ENCODE results near the gene PCDHGA3. TPM values are rescaled to one million over a fixed set of nuclear protein-coding genes. Genes with fewer than 3 reads are reported as not detected.
"Not testable (repeated sequence)": the region's sequence is repeated elsewhere in the genome, so short reads cannot be mapped to it uniquely, and the experiment has no call there.

The PCDHGA3 gene
- not detected in 2 replicates for total RNA-seq (2014; rRNA removed; shearing (Covaris generic))

DNA sequence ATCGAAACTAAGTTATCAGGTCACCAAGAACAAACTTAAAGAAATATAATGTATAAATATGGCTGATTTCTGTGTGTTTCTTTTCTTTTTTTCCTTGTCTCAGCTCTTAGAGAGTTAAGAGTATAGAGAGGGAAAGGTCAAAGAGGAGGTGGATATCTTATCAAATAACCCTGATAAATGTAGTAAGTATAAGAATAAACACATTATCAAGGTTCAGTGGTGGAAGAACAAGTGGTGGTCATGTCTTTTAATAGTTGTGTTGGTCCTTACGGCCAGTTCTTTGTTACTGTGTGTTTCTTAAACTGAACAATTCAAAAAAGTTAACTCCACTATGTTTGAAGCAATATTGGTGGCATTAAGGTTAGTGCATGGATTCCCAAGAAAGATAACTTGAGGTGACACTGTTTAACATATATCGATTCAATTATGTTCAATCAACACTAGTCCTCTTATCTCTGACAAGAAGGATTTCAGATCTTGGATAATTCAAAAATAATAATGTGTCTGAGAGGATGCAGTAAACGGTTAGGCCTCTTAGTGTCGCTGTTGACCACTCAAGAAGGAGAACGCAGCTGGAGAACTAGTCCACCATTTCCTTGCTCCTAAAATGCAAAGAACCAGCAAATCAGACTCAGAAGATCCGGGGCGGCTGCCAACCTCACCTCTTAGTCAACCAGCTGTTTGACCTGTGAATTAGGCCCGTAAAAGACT, at the start of gene PCDHGA3:
TSS of gene PCDHGA3 (plus strand) at position 588 of the 711 bp plus-strand sequence. CDS start 205 bp downstream, outside the sequence.
- peak; percentile 20 for DNase-seq (ENCODE audit: low spot score)
- in situ Hi-C loops (cut with HindIII; ENCODE audit: low sequenced_read_pairs): no loop called here

DNA sequence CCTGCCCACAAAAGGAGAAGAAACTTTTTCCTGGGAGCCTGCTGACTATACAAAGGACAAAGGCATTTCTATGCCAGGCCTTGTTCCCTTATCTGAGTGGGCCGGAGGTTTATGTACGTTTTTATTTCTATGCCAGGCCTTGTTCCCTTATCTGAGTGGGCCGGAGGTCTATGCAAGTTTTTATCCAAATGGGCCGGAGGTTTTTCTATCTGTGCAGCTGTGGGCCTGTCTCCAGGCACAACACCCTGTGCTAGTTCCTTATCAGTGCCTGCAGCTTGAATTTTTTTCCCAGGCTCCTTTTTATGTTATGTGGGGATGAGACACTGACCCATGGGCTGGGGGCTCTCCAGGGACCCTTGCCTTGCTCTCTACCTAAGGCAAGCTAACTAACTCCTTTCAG, 45.3 kb upstream of the PCDHGA3 start:
- DNase-seq (ENCODE audit: low spot score): no peak
- in situ Hi-C loops (cut with HindIII; ENCODE audit: low sequenced_read_pairs): no loop called here

DNA sequence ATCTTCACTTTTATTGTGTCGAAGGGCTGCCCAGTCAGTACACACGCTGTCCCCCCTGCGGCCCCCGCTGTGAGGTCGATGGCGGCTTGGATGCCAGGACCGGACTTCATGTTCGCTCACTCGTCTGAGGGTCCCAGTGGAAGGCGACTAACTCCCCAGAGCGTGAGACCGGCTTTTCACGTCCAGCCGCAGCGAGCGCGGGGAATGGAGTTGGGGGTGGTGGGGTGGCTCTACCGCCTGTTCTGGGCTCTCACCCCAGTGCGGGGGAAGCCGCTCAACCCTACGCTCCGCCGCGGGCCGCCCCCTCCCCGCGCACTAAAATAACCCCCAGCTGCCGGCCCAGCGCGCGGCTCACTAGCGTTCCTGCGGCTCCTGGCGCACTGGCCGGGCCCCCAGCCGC, 39.9 kb upstream of the PCDHGA3 start, which contains the start of gene SLC25A2:
TSS of gene SLC25A2 (minus strand) at position 294 of the 400 bp plus-strand sequence. CDS start at position 110, 184 bp downstream.
- DNase-seq (ENCODE audit: low spot score): no peak

DNA sequence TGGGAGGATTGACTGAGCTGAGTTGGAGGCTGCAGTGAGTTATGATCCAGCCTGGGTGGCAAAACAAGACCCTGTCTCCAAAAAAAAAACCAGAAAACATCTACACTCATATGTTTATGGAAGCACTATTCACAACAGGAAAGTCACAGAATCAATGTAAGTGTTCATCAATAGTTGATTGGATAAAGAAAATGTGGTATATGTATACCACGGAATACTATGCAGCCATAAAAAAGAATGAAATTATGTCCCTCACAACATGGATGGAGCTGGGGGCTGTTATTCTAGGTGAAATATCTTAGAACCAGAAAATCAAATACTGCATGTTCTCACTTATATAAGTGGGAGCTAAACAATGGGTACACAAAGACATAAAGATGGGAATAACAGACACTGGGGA, 37.0 kb upstream of the PCDHGA3 start:
- in situ Hi-C loops (cut with HindIII; ENCODE audit: low sequenced_read_pairs): no loop called here
- no peak for DNase-seq (ENCODE audit: low spot score)

More for the DNA sequence above, 39.9 kb upstream of the PCDHGA3 start, which contains the start of gene SLC25A2:
- in situ Hi-C loops (cut with HindIII; ENCODE audit: low sequenced_read_pairs): no loop called here

- in situ Hi-C loops (cut with HindIII; ENCODE audit: low sequenced_read_pairs): no loop called here
- no peak for DNase-seq (ENCODE audit: low spot score)
Measured at GRCh38 chr5:141313711-141314110, 29.9 kb upstream of the PCDHGA3 start.

DNA sequence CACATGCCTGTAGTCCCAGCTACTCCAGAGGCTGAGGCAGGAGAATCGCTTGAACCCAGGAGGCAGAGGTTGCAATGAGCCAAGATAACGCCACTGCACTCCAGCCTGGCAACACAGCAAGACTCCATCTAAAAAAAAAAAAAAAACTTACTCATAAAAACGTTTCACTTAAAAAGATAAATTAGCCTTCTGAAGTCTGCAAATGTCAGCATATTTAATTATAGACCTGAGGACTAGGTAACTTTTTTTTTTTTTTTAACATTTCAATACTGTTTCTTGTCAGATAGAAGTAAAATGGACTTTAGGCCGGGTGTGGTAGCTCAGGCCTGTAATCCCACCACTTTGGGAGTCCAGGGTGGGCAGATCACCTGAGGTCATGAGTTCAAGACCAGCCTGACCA, 26.7 kb upstream of the PCDHGA3 start:
- DNase-seq (ENCODE audit: low spot score); in situ Hi-C loops (cut with HindIII; ENCODE audit: low sequenced_read_pairs): not testable (repeated sequence)

DNA sequence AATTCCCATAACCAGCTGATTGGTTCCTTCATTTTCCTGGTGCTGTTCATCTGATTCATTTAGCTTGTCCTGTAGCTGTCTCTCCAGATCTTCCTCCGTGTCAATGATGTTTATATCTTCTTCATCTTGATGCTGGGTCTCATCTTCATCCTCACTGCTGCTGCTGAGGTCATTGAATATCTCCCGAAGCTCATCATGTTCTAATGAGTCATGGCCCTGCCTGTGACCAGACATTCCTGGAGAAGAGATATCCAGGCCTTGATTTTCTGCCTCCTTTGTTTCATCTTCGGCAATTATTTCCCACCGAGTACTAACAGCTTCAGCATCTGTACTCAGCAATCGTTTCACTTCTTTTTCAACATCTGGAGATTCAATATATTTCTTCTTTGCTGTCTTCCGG, 24.4 kb upstream of the PCDHGA3 start:
- in situ Hi-C loops (cut with HindIII; ENCODE audit: low sequenced_read_pairs): no loop called here
- DNase-seq (ENCODE audit: low spot score): no peak

GRCh38 chr5:141319699-141320098, 23.9 kb upstream of the PCDHGA3 start:
- in situ Hi-C loops (cut with HindIII; ENCODE audit: low sequenced_read_pairs): no loop called here

GRCh38 chr5:141320225-141321169, 23.1 kb upstream of the PCDHGA3 start, which contains the start of gene TAF7:
Gene TAF7 (minus strand): TSS chr5:141320784. CDS start chr5:141320044, 740 bp downstream.
- in situ Hi-C loops (cut with HindIII; ENCODE audit: low sequenced_read_pairs): no loop called here
- peak; percentile 88 for DNase-seq (ENCODE audit: low spot score)

More at GRCh38 chr5:141319699-141320098, 23.9 kb upstream of the PCDHGA3 start:
- no peak for DNase-seq (ENCODE audit: low spot score)

DNA sequence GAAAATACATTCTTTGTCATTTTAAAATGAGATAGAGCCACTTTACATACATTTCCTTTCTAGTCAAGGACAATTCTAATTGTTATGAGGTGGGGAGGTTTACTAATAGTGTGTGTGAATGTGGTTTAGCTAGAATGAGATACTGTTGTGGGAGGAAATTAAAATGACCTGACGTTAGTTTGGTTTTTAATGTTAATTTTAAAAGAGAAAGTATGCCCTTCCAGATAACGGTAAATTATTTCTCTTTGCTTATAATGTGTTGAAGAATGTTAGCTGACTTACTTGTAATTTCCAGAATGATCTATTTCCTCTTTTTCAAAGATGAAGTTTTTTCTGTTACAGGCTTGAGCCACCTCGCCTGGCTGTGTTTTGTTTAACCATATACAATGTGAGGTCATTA, 21.4 kb upstream of the PCDHGA3 start:
- DNase-seq (ENCODE audit: low spot score): no peak
- in situ Hi-C loops (cut with HindIII; ENCODE audit: low sequenced_read_pairs): no loop called here

- peak; percentile 85 for DNase-seq (ENCODE audit: low spot score)
- in situ Hi-C loops (cut with HindIII; ENCODE audit: low sequenced_read_pairs): no loop called here
Measured at GRCh38 chr5:141326088-141326854, 17.4 kb upstream of the PCDHGA3 start.

- no peak for DNase-seq (ENCODE audit: low spot score)
- in situ Hi-C loops (cut with HindIII; ENCODE audit: low sequenced_read_pairs): no loop called here
Measured at GRCh38 chr5:141328231-141328630, 15.4 kb upstream of the PCDHGA3 start.

GRCh38 chr5:141330299-141331080, 13.1 kb upstream of the PCDHGA3 start, which contains the start of gene PCDHGA1:
Gene PCDHGA1 (plus strand): TSS chr5:141330514.
- peak; percentile 14 for DNase-seq (ENCODE audit: low spot score)
- in situ Hi-C loops (cut with HindIII; ENCODE audit: low sequenced_read_pairs): no loop called here

DNA sequence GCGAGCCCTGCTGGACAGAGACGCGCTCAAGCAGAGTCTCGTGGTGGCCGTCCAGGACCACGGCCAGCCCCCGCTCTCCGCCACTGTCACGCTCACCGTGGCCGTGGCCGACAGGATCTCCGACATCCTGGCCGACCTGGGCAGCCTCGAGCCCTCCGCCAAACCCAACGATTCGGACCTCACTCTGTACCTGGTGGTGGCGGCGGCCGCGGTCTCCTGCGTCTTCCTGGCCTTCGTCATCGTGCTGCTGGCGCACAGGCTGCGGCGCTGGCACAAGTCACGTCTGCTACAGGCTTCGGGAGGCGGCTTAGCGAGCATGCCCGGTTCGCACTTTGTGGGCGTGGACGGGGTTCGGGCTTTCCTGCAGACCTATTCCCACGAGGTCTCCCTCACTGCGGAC, 11.1 kb upstream of the PCDHGA3 start:
- DNase-seq (ENCODE audit: low spot score); in situ Hi-C loops (cut with HindIII; ENCODE audit: low sequenced_read_pairs): not testable (repeated sequence)

DNA sequence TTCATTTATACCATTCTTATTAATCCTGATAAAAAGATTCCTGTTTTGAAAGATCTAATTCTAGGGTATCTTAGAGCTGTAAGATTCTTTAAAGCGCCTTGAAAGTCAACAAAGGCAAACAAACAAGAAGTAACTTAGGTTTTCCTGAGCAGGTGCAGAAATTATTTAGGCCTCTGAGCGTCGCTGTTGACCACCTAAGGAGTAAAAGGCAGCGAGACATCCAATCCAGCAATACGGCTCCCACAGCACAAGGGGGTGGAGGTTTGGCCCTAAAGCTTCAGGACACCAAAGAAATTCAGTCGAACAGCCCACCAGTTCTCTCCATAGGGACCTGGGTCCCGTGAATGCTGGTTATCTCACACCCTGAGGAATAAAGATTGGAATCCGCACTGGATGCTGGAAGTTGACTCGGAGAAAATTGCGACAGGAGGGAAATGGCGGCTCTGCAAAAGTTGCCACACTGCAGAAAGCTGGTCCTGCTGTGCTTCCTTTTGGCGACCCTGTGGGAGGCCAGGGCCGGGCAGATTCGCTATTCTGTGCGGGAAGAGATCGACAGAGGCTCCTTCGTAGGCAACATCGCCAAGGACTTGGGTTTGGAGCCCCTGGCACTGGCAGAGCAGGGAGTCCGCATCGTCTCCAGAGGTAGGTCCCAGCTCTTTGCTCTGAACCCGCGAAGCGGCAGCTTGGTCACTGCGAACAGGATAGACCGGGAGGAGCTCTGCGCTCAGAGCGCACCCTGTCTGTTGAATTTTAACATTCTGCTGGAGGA, 4.9 kb upstream of the PCDHGA3 start, which contains the start of gene PCDHGA2:
TSS of gene PCDHGA2 (plus strand) at position 223 of the 769 bp plus-strand sequence.
- peak; percentile 24 for DNase-seq (ENCODE audit: low spot score)
- in situ Hi-C loops (cut with HindIII; ENCODE audit: low sequenced_read_pairs): no loop called here

DNA sequence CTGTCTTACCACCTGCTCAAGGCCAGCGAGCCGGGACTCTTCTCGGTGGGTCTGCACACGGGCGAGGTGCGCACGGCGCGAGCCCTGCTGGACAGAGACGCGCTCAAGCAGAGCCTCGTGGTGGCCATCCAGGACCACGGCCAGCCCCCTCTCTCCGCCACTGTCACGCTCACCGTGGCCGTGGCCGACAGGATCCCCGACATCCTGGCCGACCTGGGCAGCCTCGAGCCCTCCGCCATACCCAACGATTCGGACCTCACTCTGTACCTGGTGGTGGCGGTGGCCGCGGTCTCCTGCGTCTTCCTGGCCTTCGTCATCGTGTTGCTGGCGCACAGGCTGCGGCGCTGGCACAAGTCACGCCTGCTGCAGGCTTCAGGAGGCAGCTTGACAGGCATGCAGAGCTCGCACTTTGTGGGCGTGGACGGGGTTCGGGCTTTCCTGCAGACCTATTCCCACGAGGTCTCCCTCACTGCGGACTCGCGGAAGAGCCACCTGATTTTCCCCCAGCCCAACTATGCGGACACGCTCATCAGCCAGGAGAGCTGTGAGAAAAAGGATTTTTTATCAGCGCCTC, 2.8 kb upstream of the PCDHGA3 start:
- in situ Hi-C loops (cut with HindIII; ENCODE audit: low sequenced_read_pairs); DNase-seq (ENCODE audit: low spot score): not testable (repeated sequence)

DNA sequence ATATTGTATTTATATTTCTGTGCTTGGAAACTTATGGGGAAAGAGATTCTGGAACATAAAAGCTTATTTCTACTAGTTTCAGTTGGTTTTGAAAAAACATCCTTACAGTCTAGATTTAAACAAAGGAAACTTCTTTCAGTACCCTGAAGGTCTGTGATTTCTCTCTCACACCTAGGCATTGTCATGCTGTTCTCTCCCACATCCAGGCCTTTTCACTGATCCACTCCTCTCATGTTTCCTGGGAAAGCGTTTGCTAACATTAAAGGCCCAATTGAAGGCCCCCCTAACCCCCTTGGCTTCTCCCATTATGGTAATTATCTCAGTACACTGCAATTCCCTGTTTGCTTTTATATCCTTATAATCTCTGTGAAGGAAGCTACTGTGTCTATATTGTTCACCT, 856 bp upstream of the PCDHGA3 start:
- in situ Hi-C loops (cut with HindIII; ENCODE audit: low sequenced_read_pairs): no loop called here
- no peak for DNase-seq (ENCODE audit: low spot score)

Measured in G401 (cell line).